Kidney (tissue), 14 donors: Measurements from ENCODE around the gene PATZ1. TPM values are rescaled to one million over a fixed set of nuclear protein-coding genes. Genes with fewer than 3 reads are reported as not detected.
"Not testable (repeated sequence)": the region's sequence is repeated elsewhere in the genome, so short reads cannot be mapped to it uniquely, and the experiment has no call there.

Experiments used
- DNase-seq, 5 donors: peaks; one replicate each; pipeline ENCODE4 v3.0.0-alpha.2; 2013 to 2020
- FAIRE-seq: peaks from 2 replicates; lab custom pipeline; 2012; peaks lifted over from hg19 to GRCh38; lab: Jason Lieb, UNC
- H3K27ac ChIP-seq, 2 donors: one replicate each; pipeline ENCODE4 v1.7.0; 2013; ENCODE audit warnings: low read depth in 2 of 2, low read length in 2 of 2, inconsistent platforms in 1 of 2
- H3K27me3 ChIP-seq: one replicate; pipeline ENCODE4 v1.7.1; 2013; ENCODE audit warnings: low read length, inconsistent platforms; ENCODE audit not compliant: control insufficient read depth, insufficient read depth
- H3K36me3 ChIP-seq, 3 donors: one replicate each; pipeline versions ENCODE4 v1.7.0 to v1.7.1; 2013; ENCODE audit warnings: low read length in 3 of 3, control low read depth in 1 of 3, inconsistent platforms in 1 of 3; ENCODE audit not compliant: insufficient read depth in 3 of 3, control insufficient read depth in 2 of 3
- H3K4me1 ChIP-seq, 3 donors: one replicate each; pipeline versions ENCODE4 v1.7.0 to v1.7.1; 2013; ENCODE audit warnings: low read length in 3 of 3, inconsistent platforms in 1 of 3, low read depth in 1 of 3; ENCODE audit not compliant: control insufficient read depth in 2 of 3, insufficient read depth in 2 of 3
- H3K4me3 ChIP-seq, 3 donors: one replicate each; pipeline versions ENCODE4 v1.7.0 to v1.8.1; 2013; ENCODE audit warnings: low read length in 3 of 3, control low read depth in 1 of 3, inconsistent platforms in 1 of 3
- H3K9ac ChIP-seq, 3 donors: one replicate each; pipeline versions ENCODE4 v1.7.0 to v1.7.1; 2013; ENCODE audit warnings: low read length in 3 of 3, control low read depth in 1 of 3, inconsistent platforms in 1 of 3
- H3K9me3 ChIP-seq, 3 donors: one replicate each; pipeline versions ENCODE4 v1.7.0 to v1.7.1; 2013; ENCODE audit warnings: low read length in 3 of 3, control low read depth in 1 of 3, inconsistent platforms in 1 of 3; ENCODE audit not compliant: control insufficient read depth in 2 of 3, insufficient read depth in 1 of 3
- CTCF ChIP-seq: IDR thresholded peaks from 3 replicates; pipeline ENCODE4 v1.5.1; 2012; ENCODE audit warnings: mild to moderate bottlenecking, moderate library complexity, borderline replicate concordance; ENCODE audit not compliant: insufficient read depth; ENCODE audit errors: extremely low read depth
- intact Hi-C: fragments of 100-400 bp; cut with DNase I; formaldehyde crosslinking; loops from one replicate; pipeline ENCODE4 v1.11.1; 2022
- polyA plus RNA-seq: library from polyadenylated mRNA; stranded (reverse); fragments of 350-450 nt; fragmentation: Illumina TruSeq; extraction: RNeasy Lipid Tissue Mini Kit (QIAGEN cat#74804); gene quantifications from one replicate; pipeline ENCODE4 v1.2.3, GENCODE V29; 2014; ENCODE audit warnings: low read depth, low replicate concordance; ENCODE audit not compliant: insufficient read depth
- total RNA-seq: library from RNA; stranded (reverse); fragmentation: NEBNext Ultra II Directional; extraction: Animal tissue kit (Norgen Biotek cat#: 25700); gene quantifications from one replicate; pipeline ENCODE4 v1.2.1, GENCODE V29; 2021
- donor health status: control.
- donor health status: control.
- donor health status: control.
- donor health status: control.
- donor health status: control.
- donor health status: DM: yes; HTN: yes; CAD: no.
- donor health status: Normal renal cell carcinoma (clear cell type).

PATZ1 gene
- total and polyA plus RNA-seq, 2 donors from 2014 or later: 33.3 to 40.9 TPM

GRCh38 chr22:31349960-31350359 is 3.8 kb upstream of the PATZ1 start:
- Histone ChIP-seq H3K4me1 (peaks cover 0 to 10% (median 4%) of the 10 kb centered on the region in 3 donors), H3K4me3 (no peak overlapping the region), H3K27me3 (no peaks in the 10 kb centered on the region), H3K9ac (no peak overlapping the region), H3K27ac (no peak overlapping the region), H3K9me3 (no peaks in the 10 kb centered on the region), H3K36me3 (no peaks in the 10 kb centered on the region)
- intact Hi-C loops: no loop called here
- no peak for TF ChIP-seq CTCF
- FAIRE-seq (no peak), DNase-seq (no peak)

DNA sequence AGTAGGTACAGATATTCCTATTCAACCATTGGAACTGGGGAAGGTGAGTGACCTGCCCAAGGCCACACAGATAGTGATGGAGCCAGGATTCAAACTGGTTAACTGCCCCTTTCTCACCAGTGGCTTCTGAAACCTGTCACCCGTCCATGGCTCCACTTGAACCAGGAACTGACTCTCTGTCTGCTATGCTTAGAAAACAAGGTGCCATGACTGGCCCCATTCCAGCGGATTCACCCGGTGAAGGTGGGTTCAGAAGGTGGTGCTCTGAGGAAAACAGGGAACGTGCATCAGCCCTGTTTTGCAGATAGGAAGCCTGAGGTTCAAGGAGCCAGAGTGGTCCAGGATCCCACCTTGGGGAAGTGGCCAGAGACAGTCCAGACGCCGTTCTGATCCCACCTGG is 2.6 kb upstream of the PATZ1 start:
- H3K36me3 ChIP-seq: no peaks in the 10 kb centered on the region
- no peak overlapping the region for H3K4me3 ChIP-seq
- FAIRE-seq: no peak
- no peaks in the 10 kb centered on the region for H3K27me3 ChIP-seq
- H3K9me3 ChIP-seq: no peaks in the 10 kb centered on the region
- H3K27ac ChIP-seq: no peak overlapping the region
- TF ChIP-seq CTCF: no peak
- peaks cover 0 to 21% (median 14%) of the 10 kb centered on the region in 3 donors for H3K4me1 ChIP-seq
- peak in 2 of 5 donors; percentile 41 to 47 for DNase-seq
- intact Hi-C loops: no loop called here
- no peak overlapping the region for H3K9ac ChIP-seq

DNA sequence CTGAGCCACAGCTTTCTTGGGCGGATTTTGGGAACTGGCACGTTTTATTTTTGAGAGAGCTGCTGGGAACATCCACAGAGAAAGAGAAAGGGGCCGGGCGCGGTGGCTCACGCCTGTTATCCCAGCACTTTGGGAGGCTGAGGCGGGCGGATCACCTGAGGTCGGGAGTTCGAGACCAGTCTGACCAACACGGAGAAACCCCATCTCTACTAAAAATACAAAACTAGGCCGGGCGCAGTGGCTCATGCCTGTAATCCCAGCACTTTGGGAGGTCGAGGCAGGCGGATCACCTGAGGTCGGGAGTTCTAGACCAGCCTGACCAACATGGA is 1.8 kb upstream of the PATZ1 start:
- peak overlapping the region; percentile 59 to 74 (median 73) for H3K4me3 ChIP-seq
- peaks cover 0 to 27% (median 14%) of the 10 kb centered on the region in 3 donors for H3K4me1 ChIP-seq
- peak overlapping the region; percentile 26 to 63 for H3K27ac ChIP-seq
- H3K36me3 ChIP-seq, DNase-seq, FAIRE-seq, intact Hi-C loops, H3K9me3 ChIP-seq, H3K27me3 ChIP-seq: not testable (repeated sequence)
- peak overlapping the region in 2 of 3 donors; percentile 34 to 67 for H3K9ac ChIP-seq

GRCh38 chr22:31347251-31348008 is 1.3 kb upstream of the PATZ1 start:
- intact Hi-C loops: no loop called here

More at GRCh38 chr22:31347251-31348008, 1.3 kb upstream of the PATZ1 start:
- TF ChIP-seq CTCF: no peak
- no peaks in the 10 kb centered on the region for H3K9me3 ChIP-seq
- no peaks in the 10 kb centered on the region for H3K36me3 ChIP-seq
- DNase-seq (peak; percentile 83 to 94 (median 88)), FAIRE-seq (no peak)
- H3K9ac ChIP-seq: peak overlapping the region; percentile 34 to 67 (median 41)
- H3K27ac ChIP-seq: peak overlapping the region; percentile 76 to 85
- peak overlapping the region; percentile 59 to 74 (median 73) for H3K4me3 ChIP-seq
- H3K27me3 ChIP-seq: no peaks in the 10 kb centered on the region
- peaks cover 0 to 28% (median 14%) of the 10 kb centered on the region in 3 donors for H3K4me1 ChIP-seq
